ENCODE measurements around the gene WWOX. TPM values are rescaled to one million over a fixed set of nuclear protein-coding genes. Genes with fewer than 3 reads are reported as not detected.
A peak's percentile ranks its signal among the peaks of the same experiment; 100 is the strongest.

The WWOX gene
- total RNA-seq, 6 experiments from 2014 or later = 13.0 to 24.3 (median 16.5) TPM

DNA sequence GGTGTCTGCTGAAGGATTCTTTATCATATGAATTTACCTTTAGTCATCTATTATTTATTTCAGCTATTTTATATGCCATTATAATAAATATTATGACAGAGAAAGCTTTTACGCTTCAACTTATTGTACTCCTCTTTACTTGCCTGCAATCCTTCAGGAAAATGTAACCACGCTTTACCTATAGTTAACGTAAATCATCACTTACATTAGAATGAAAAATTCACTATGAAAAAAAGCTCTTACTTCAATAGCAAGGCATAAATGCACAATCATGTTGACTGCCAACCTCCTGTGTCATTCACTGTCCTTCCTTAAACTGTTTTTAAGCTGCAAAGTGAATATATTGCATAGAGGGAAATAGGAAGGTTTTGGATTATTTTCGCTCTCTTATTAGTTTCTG is 277.9 kb downstream of the WWOX start:
- no peak overlapping the region for H3K27ac ChIP-seq
- ATAC-seq (no peak), DNase-seq (no peak)
- H3K27me3 ChIP-seq = no peaks in the 10 kb centered on the region
- no peak for TF ChIP-seq POLR2A (IDR thresholded peaks at IDR 0.05)
- TF ChIP-seq, protein P1, sequence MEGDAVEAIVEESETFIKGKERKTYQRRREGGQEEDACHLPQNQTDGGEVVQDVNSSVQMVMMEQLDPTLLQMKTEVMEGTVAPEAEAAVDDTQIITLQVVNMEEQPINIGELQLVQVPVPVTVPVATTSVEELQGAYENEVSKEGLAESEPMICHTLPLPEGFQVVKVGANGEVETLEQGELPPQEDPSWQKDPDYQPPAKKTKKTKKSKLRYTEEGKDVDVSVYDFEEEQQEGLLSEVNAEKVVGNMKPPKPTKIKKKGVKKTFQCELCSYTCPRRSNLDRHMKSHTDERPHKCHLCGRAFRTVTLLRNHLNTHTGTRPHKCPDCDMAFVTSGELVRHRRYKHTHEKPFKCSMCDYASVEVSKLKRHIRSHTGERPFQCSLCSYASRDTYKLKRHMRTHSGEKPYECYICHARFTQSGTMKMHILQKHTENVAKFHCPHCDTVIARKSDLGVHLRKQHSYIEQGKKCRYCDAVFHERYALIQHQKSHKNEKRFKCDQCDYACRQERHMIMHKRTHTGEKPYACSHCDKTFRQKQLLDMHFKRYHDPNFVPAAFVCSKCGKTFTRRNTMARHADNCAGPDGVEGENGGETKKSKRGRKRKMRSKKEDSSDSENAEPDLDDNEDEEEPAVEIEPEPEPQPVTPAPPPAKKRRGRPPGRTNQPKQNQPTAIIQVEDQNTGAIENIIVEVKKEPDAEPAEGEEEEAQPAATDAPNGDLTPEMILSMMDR (IDR thresholded peaks at IDR 0.05) = no peak
- no peak overlapping the region for H3K4me3 ChIP-seq
- H3K9me3 ChIP-seq = no peaks in the 10 kb centered on the region
- intact Hi-C loops (cut with DNase I) = no loop called here
- 94% methylated on average over 4 of the region's 4 CpGs for WGBS (ENCODE audit: insufficient coverage, low coverage, low lambda C conversion rate, missing lambda C conversion rate)
- no peaks in the 10 kb centered on the region for H3K4me1 ChIP-seq
- no peaks in the 10 kb centered on the region for H3K36me3 ChIP-seq

DNA sequence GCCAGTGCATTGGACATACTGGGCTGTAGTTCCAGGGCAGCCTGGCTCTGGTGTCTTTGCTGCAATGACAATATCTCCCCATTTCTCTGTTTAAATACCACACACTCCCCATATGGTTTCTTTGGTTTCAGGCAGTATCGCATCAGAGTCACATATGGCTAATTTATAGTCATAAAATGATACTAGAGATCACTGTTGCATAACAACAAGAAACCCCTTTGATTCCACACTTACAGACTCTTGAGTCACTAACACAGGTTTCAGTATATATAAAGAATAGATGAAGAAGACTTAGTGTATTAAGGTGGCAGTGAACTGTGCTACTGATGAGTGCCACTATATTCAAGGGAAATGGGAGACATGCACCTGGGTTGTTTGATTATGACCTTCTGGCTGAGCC is 281.6 kb downstream of the WWOX start:
- H3K4me3 ChIP-seq = no peak overlapping the region
- TF ChIP-seq, protein P1 (IDR thresholded peaks at IDR 0.05) = no peak
- no peak for TF ChIP-seq POLR2A (IDR thresholded peaks at IDR 0.05)

DNA sequence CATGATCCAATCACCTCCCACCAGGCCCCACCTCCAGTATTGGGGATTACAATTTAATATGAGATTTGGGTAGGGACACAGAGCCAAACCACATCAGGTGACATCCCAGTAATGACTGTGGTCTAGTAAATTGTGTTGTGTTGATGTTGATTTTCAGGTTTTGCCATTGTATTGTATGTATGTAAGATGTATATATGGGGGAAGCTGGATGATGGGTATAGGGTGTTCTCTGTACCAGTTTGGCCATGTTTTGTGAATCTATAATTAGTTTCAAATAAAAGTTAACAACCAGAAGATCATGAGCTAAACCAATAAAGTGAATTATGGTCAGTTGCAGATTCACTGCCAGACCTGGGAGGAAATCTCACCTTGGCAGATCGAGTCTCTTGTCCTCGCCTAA is 283.7 kb downstream of the WWOX start:
- Histone ChIP-seq H3K36me3 (no peaks in the 10 kb centered on the region), H3K9me3 (no peaks in the 10 kb centered on the region), H3K27ac (no peak overlapping the region), H3K4me1 (no peaks in the 10 kb centered on the region), H3K4me3 (no peak overlapping the region), H3K27me3 (no peaks in the 10 kb centered on the region)
- 73% methylated on average over 2 of the region's 2 CpGs for WGBS (ENCODE audit: insufficient coverage, low coverage, low lambda C conversion rate, missing lambda C conversion rate)
- no peak for TF ChIP-seq POLR2A (IDR thresholded peaks at IDR 0.05)
- TF ChIP-seq, protein P1 (IDR thresholded peaks at IDR 0.05) = no peak
- DNase-seq (no peak), ATAC-seq (no peak)
- intact Hi-C loops (cut with DNase I) = no loop called here

More for the DNA sequence above, 281.6 kb downstream of the WWOX start:
- Histone ChIP-seq H3K9me3 (no peaks in the 10 kb centered on the region), H3K36me3 (no peaks in the 10 kb centered on the region), H3K27me3 (no peaks in the 10 kb centered on the region), H3K4me1 (no peaks in the 10 kb centered on the region), H3K27ac (no peak overlapping the region)
- no peak for ATAC-seq
- intact Hi-C loops (cut with DNase I) = no loop called here
- DNase-seq = no peak
- WGBS (ENCODE audit: insufficient coverage, low coverage, low lambda C conversion rate, missing lambda C conversion rate) = 86% methylated on average over 1 of the region's 1 CpG

DNA sequence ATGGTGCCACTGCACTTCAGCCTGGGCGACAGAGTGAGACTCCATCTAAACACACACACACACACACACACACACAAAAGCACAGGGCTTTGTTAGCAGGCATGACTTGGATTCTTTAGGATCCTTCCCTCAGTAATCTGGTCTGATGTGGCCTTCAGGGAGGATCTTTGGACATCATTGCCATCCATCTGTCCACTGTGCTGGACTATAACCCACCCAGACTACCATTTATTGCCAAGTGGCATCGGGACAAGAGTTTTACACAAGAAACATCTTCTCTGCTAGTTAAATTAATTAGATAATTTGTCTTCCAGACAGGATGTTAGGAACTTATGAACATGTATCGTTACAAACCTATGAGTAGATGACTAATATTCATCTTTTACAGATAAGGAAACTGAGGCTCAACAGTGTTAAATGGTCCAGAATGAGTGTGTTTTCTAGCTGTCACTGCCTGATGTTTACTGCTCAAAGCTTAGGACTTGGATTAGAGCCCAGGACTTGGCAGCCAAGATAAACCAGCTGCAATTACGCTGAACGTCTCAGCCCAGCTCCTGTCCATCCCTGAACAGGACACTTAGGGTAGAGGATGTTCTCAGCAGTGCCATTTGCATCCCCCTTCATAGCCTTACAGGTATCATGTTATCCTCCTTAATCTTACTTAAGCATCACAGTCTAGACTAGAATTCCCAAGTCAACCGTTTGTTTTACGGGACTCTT is 285.8 kb downstream of the WWOX start:
- intact Hi-C loops (cut with DNase I) = no loop called here
- H3K9me3 ChIP-seq = no peaks in the 10 kb centered on the region
- H3K36me3 ChIP-seq = no peaks in the 10 kb centered on the region
- no peaks in the 10 kb centered on the region for H3K27me3 ChIP-seq
- no peak for TF ChIP-seq POLR2A (IDR thresholded peaks at IDR 0.05)
- TF ChIP-seq, protein P1 (IDR thresholded peaks at IDR 0.05) = no peak
- no peaks in the 10 kb centered on the region for H3K4me1 ChIP-seq
- no peak overlapping the region for H3K27ac ChIP-seq
- DNase-seq = no peak
- ATAC-seq = peak; percentile 42 to 63 (median 49)
- WGBS (ENCODE audit: insufficient coverage, low coverage, low lambda C conversion rate, missing lambda C conversion rate) = 51% methylated on average over 6 of the region's 7 CpGs
- no peak overlapping the region for H3K4me3 ChIP-seq

Data from right lobe of liver (tissue), 6 donors.